Measurements from ENCODE around the gene EXOC7. TPM values are rescaled to one million over a fixed set of nuclear protein-coding genes. Genes with fewer than 3 reads are reported as not detected.
A peak's percentile ranks its signal among the peaks of the same experiment; 100 is the strongest.

The EXOC7 gene
- total and polyA plus RNA-seq, 2 of the 8 experiments (the other 6 are each of a cell fraction or from before 2014, with no cell fraction given), result 77.1 to 92.6 TPM

DNA sequence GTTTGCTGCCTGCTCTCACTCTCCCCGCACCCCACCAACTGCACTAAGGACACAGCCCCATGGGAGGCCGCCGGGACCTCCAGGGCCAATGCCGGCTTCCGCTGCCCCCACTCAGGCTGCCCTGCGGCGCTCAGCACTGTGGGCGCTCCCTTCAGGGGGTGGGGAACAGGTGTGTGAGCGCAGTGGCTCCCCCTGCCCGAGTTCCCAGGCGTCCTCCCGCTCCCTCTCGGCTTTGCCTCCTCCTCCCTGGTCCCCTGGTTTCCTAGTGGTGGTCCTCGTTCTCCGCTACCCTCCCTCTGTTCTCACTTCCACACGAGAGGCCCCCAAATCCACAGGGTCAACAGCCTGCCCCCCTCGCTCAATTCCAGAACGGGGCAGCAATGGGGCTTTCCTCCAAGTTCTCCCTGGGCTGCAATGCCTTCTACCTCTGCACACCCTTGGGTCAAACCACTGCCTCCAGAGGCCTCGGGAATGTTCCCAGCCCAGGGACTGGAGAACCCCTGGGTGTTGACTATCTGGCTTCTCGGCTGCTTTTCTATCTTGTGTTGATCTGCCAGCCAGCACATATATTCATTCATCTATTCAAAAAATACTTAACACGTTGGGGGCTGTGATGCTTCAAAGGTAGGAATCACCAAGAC lies 27.6 kb upstream of the EXOC7 start:
- POLR2A ChIA-PET (ENCODE audit: partially characterized antibody), result interaction anchor here (0.7 to 9.3 kb wide), 4 partner anchors 9 to 50 kb away, joined by 3 to 70 read pairs (median 34); partner anchors contain the start of gene FOXJ1
- TF ChIP-seq CHD1 (IDR thresholded peaks at IDR 0.05; ENCODE audit: low read depth, low read length) (no peak), EP300 (IDR thresholded peaks at IDR 0.05; ENCODE audit: borderline replicate concordance in 1 of 2, low read depth in 2 of 2, low read length in 2 of 2) (no peak), JUN (IDR thresholded peaks at IDR 0.05; ENCODE audit: low read depth, low read length) (no peak), KDM5A (IDR thresholded peaks at IDR 0.05; ENCODE audit: low read length) (no peak), CBX8 (IDR thresholded peaks at IDR 0.05; ENCODE audit: borderline replicate concordance, low read depth, low read length) (no peak), NRF1 (IDR thresholded peaks at IDR 0.05; ENCODE audit: low read depth, low read length) (no peak), TCF12 (IDR thresholded peaks at IDR 0.05; ENCODE audit: low read depth, low read length) (no peak), POLR2A (IDR thresholded peaks at IDR 0.05; ENCODE audit: control extremely low read depth in 1 of 2, low read depth in 2 of 2, low read length in 2 of 2) (no peak), FOSL1 (IDR thresholded peaks at IDR 0.05; ENCODE audit: insufficient read depth, low read depth, low read length) (no peak), POLR2AphosphoS5 (IDR thresholded peaks at IDR 0.05; ENCODE audit: low read depth, low read length) (no peak), CBX5 (IDR thresholded peaks at IDR 0.05; ENCODE audit: low read depth, low read length) (no peak)
- TF ChIP-seq, protein P1, sequence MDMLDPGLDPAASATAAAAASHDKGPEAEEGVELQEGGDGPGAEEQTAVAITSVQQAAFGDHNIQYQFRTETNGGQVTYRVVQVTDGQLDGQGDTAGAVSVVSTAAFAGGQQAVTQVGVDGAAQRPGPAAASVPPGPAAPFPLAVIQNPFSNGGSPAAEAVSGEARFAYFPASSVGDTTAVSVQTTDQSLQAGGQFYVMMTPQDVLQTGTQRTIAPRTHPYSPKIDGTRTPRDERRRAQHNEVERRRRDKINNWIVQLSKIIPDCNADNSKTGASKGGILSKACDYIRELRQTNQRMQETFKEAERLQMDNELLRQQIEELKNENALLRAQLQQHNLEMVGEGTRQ (IDR thresholded peaks at IDR 0.05; ENCODE audit: low read length), result no peak

More for the DNA sequence above, 27.6 kb upstream of the EXOC7 start:
- Histone ChIP-seq H3K27me3 (replicated peaks in 1 of 4; ENCODE audit: control insufficient read depth in 3 of 4, extremely low read depth in 1 of 4, insufficient read depth in 3 of 4, low read length in 3 of 4) (peaks cover 0 to 15% (median 4%) of the 10 kb centered on the region in 4 experiments; a peak in 4 of 7 replicates), H3K14ac (ENCODE audit: insufficient read length) (no peak overlapping the region), H3K56ac (replicated peaks; ENCODE audit: insufficient read length, low read depth, low read length) (no peak overlapping the region), H3K4ac (replicated peaks; ENCODE audit: insufficient read length, low read depth, low read length) (peak overlapping the region; percentile 30), H4K20me1 (replicated peaks in 1 of 2; ENCODE audit: control insufficient read depth in 1 of 2, insufficient read depth in 2 of 2, low read length in 2 of 2) (no peaks in the 10 kb centered on the region), H3K27ac (ENCODE audit: low read depth, low read length) (no peak overlapping the region), H3K79me1 (ENCODE audit: low read depth, low read length) (no peaks in the 10 kb centered on the region), H3K9ac (replicated peaks in 1 of 4; ENCODE audit: extremely low read depth in 1 of 4, low read depth in 3 of 4, low read length in 3 of 4) (no peak overlapping the region), H3K23ac (ENCODE audit: insufficient read length) (no peak overlapping the region), H2BK120ac (replicated peaks; ENCODE audit: low read depth, low read length) (peak overlapping the region; percentile 45), H4K91ac (replicated peaks; ENCODE audit: insufficient read length, low read length) (peak overlapping the region; percentile 95), H3K36me3 (ENCODE audit: control insufficient read depth in 2 of 4, insufficient read depth in 4 of 4, low read length in 3 of 4) (no peaks in the 10 kb centered on the region), H3K4me1 (replicated peaks in 1 of 4; ENCODE audit: control insufficient read depth in 3 of 4, insufficient read depth in 4 of 4, low read length in 3 of 4) (peaks cover 18 to 49% (median 41%) of the 10 kb centered on the region in 4 experiments), H2AK5ac (ENCODE audit: low read depth, low read length) (peak overlapping the region; percentile 80; the same call in 1 of the 2 replicates), H2BK15ac (ENCODE audit: low read length) (no peak overlapping the region; the same call in 1 of the 2 replicates), H3K23me2 (ENCODE audit: low read depth, low read length) (peaks cover 11% of the 10 kb centered on the region; the same call in 1 of the 2 replicates), H2AFZ (ENCODE audit: low read length) (no peak overlapping the region), H3K79me2 (ENCODE audit: control insufficient read depth in 1 of 2, insufficient read depth in 2 of 2, low read length in 2 of 2) (no peaks in the 10 kb centered on the region), H2BK20ac (ENCODE audit: low read length) (peak overlapping the region; percentile 86; the same call in 1 of the 2 replicates), H4K8ac (ENCODE audit: extremely low read depth, insufficient read depth, low read length) (peak overlapping the region; percentile 12; the same call in 1 of the 2 replicates), H3K18ac (ENCODE audit: extremely low read depth, low read length) (peak overlapping the region; percentile 83), H3K9me3 (ENCODE audit: insufficient read depth in 2 of 2, low read depth in 1 of 2, low read length in 1 of 2) (no peaks in the 10 kb centered on the region), H3K4me2 (ENCODE audit: insufficient read depth in 1 of 2, low read depth in 2 of 2, low read length in 2 of 2) (peak overlapping the region; percentile 68 to 69), H4K5ac (ENCODE audit: insufficient read length, low read depth, low read length) (peak overlapping the region; percentile 2), H3K4me3 (ENCODE audit: extremely low read depth in 1 of 4, insufficient read depth in 2 of 4, low read depth in 3 of 4, low read length in 4 of 4) (peak overlapping the region in 1 of 4 experiments; percentile 47; a peak in 1 of 8 replicates), H2BK12ac (ENCODE audit: low read depth, low read length) (peak overlapping the region; percentile 95; the same call in 1 of the 2 replicates), H2BK5ac (ENCODE audit: low read depth, low read length) (peak overlapping the region; percentile 96; the same call in 1 of the 2 replicates)
- CTCF ChIA-PET (ENCODE audit: partially characterized antibody), result interaction anchor here (0.6 to 41.5 kb wide), 12 partner anchors 11 to 157 kb away, joined by 3 to 778 read pairs (median 4); partner anchors contain the start of gene FOXJ1
- DNase-seq (ENCODE audit: low read depth in 1 of 2, low spot score in 2 of 2), result no peak
- no peak for FAIRE-seq
- WGBS, 2 experiments (ENCODE audit: extremely low coverage in 1 of 2, insufficient coverage in 1 of 2, insufficient read length in 1 of 2, insufficient replicate concordance in 2 of 2, low coverage in 1 of 2, low lambda C conversion rate in 2 of 2, missing lambda C conversion rate in 1 of 2), result 37% methylated on average over 21 of the region's 21 CpGs; no CpG with 5 or more reads in 1 of the 2 experiments

All from H1 (cell line).